Mesothelial cell of epicardium (in vitro differentiated cells): Measurements from ENCODE around the gene SKAP1. TPM values are rescaled to one million over a fixed set of nuclear protein-coding genes. Genes with fewer than 3 reads are reported as not detected.

ENCODE experiments used
- DNase-seq, 2 experiments: peaks; one replicate each; pipeline ENCODE4 v3.0.0; 2021; ENCODE audit warnings: low spot score in 2 of 2; ENCODE audit not compliant: unreplicated experiment in 2 of 2
- H3K27ac Mint-ChIP-seq: 2 replicates; pipeline ENCODE4 v1.8.0; 2021; ENCODE audit warnings: mixed read lengths
- H3K27me3 Mint-ChIP-seq: 2 replicates; pipeline ENCODE4 v1.8.0; 2021; ENCODE audit warnings: low read depth, mixed read lengths
- H3K36me3 Mint-ChIP-seq: 2 replicates; pipeline ENCODE4 v1.8.0; 2021; ENCODE audit warnings: mixed read lengths
- H3K4me1 Mint-ChIP-seq: 2 replicates; pipeline ENCODE4 v1.8.0; 2021; ENCODE audit warnings: mixed read lengths
- H3K4me3 Mint-ChIP-seq: 2 replicates; pipeline ENCODE4 v1.8.0; 2021; ENCODE audit warnings: mild to moderate bottlenecking, moderate library complexity, mixed read lengths
- H3K9me3 Mint-ChIP-seq: 2 replicates; pipeline ENCODE4 v1.8.0; 2021; ENCODE audit warnings: mixed read lengths
- CTCF ChIP-seq: fragments of 200-600 bp; sonication (generic); IDR thresholded peaks from one replicate; pipeline ENCODE4 v1.5.0; 2021; ENCODE audit warnings: antibody characterized with exemption; ENCODE audit not compliant: unreplicated experiment
- total RNA-seq: library from RNA; stranded (reverse); gene quantifications from 3 replicates; pipeline ENCODE4 v1.2.1, GENCODE V29; 2021

SKAP1 gene
- total RNA-seq, 1 donor from 2014 or later, result 3.4 TPM

- no peak for TF ChIP-seq CTCF
- no peak for DNase-seq
- H3K4me3 Mint-ChIP-seq, result no peak overlapping the region
- H3K4me1 Mint-ChIP-seq, result peaks cover 9% of the 10 kb centered on the region
- H3K27ac Mint-ChIP-seq, result no peak overlapping the region
- peaks cover 44% of the 10 kb centered on the region for H3K27me3 Mint-ChIP-seq
- H3K36me3 Mint-ChIP-seq, result no peaks in the 10 kb centered on the region
- H3K9me3 Mint-ChIP-seq, result no peaks in the 10 kb centered on the region
Measured at GRCh38 chr17:48202959-48203358, 227.1 kb downstream of the SKAP1 start.

GRCh38 chr17:48198950-48199541, 231.0 kb downstream of the SKAP1 start:
- H3K27me3 Mint-ChIP-seq, result peaks cover 45% of the 10 kb centered on the region
- no peak for DNase-seq
- no peaks in the 10 kb centered on the region for H3K36me3 Mint-ChIP-seq
- no peak overlapping the region for H3K27ac Mint-ChIP-seq
- no peak overlapping the region for H3K4me3 Mint-ChIP-seq
- no peaks in the 10 kb centered on the region for H3K9me3 Mint-ChIP-seq
- TF ChIP-seq CTCF, result no peak
- H3K4me1 Mint-ChIP-seq, result peaks cover 10% of the 10 kb centered on the region

DNA sequence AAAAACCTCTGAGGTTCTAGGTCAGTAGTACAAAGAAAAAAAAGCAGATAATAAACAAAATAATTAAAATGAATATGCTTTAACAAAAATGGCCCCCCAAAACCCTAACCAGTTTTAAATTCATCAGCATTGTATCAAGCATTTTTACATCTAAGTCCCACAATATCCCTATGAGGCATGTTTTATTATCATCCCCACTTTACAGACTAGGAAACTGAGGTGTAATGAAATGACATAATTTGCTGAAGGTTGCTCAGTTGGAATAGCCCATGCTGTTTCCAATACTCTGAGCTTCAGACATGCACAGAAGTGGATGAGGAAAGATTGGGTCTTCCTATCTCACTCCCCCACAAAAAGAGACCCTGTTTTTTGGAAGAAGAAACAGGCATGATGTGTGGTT, 234.1 kb downstream of the SKAP1 start:
- Mint-ChIP-seq H3K4me1 (peaks cover 23% of the 10 kb centered on the region), H3K27me3 (peaks cover 31% of the 10 kb centered on the region)

GRCh38 chr17:48194097-48194550, 235.9 kb downstream of the SKAP1 start:
- H3K27me3 Mint-ChIP-seq, result peaks cover 24% of the 10 kb centered on the region
- TF ChIP-seq CTCF, result no peak
- no peak overlapping the region for H3K27ac Mint-ChIP-seq
- peaks cover 21% of the 10 kb centered on the region for H3K4me1 Mint-ChIP-seq
- no peaks in the 10 kb centered on the region for H3K9me3 Mint-ChIP-seq
- no peaks in the 10 kb centered on the region for H3K36me3 Mint-ChIP-seq
- DNase-seq, result no peak
- no peak overlapping the region for H3K4me3 Mint-ChIP-seq

More for the DNA sequence above, 234.1 kb downstream of the SKAP1 start:
- DNase-seq, result no peak
- no peak for TF ChIP-seq CTCF
- Mint-ChIP-seq H3K36me3 (no peaks in the 10 kb centered on the region), H3K27ac (no peak overlapping the region), H3K4me3 (no peak overlapping the region), H3K9me3 (no peaks in the 10 kb centered on the region)

- no peak for DNase-seq
- no peak overlapping the region for H3K4me3 Mint-ChIP-seq
- peaks cover 16% of the 10 kb centered on the region for H3K4me1 Mint-ChIP-seq
- H3K27me3 Mint-ChIP-seq, result peaks cover 23% of the 10 kb centered on the region
- H3K27ac Mint-ChIP-seq, result no peak overlapping the region
- no peaks in the 10 kb centered on the region for H3K36me3 Mint-ChIP-seq
- no peaks in the 10 kb centered on the region for H3K9me3 Mint-ChIP-seq
- TF ChIP-seq CTCF, result no peak
Measured at GRCh38 chr17:48192321-48192731, 237.7 kb downstream of the SKAP1 start.
